HEK293 (cell line): Measurements from ENCODE around the gene CFAP46.
"Not testable (repeated sequence)": the region's sequence is repeated elsewhere in the genome, so short reads cannot be mapped to it uniquely, and the experiment has no call there.

Experiments
- CTCF ChIP-seq: fragments of 450-650 bp; formaldehyde crosslinking; IDR thresholded peaks from 2 replicates; pipeline ENCODE4 v1.5.1; 2016; ENCODE audit warnings: missing biosample characterization, missing genetic modification characterization
- REST ChIP-seq: fragments of 450-650 bp; formaldehyde crosslinking; IDR thresholded peaks from 2 replicates; pipeline ENCODE4 v1.5.1; 2016; ENCODE audit warnings: missing biosample characterization, missing genetic modification characterization
- ZNF140 ChIP-seq: fragments of 450-650 bp; formaldehyde crosslinking; IDR thresholded peaks from 2 replicates; pipeline ENCODE4 v1.5.1; 2016; ENCODE audit warnings: missing biosample characterization, missing genetic modification characterization
- ZNF521 ChIP-seq: fragments of 450-650 bp; formaldehyde crosslinking; IDR thresholded peaks from 2 replicates; pipeline ENCODE4 v1.5.1; 2017; ENCODE audit warnings: missing biosample characterization, mild to moderate bottlenecking, missing genetic modification characterization

GRCh38 chr10:132930701-132931100 lies 11.7 kb downstream of the CFAP46 start:
- not testable (repeated sequence) for TF ChIP-seq REST, CTCF, ZNF140, ZNF521 (tag by site-specific recombination)
